ENCODE results near the gene AMDHD2. TPM values are rescaled to one million over a fixed set of nuclear protein-coding genes. Genes with fewer than 3 reads are reported as not detected.
A peak's percentile ranks its signal among the peaks of the same experiment; 100 is the strongest.

The AMDHD2 gene
- total RNA-seq, 4 donors from 2014 or later, result 20.0 to 33.2 (median 26.4) TPM

GRCh38 chr16:2520784-2521531 is 787 bp downstream of the AMDHD2 start:
- no peaks in the 10 kb centered on the region for H3K27me3 ChIP-seq
- peak overlapping the region; percentile 92 to 100 (median 98) for H3K27ac ChIP-seq (replicated peaks in 1 of 4)
- H3K36me3 ChIP-seq, result peaks cover 0 to 50% (median 45%) of the 10 kb centered on the region in 4 donors
- H3K9me3 ChIP-seq, result no peaks in the 10 kb centered on the region
- H3K4me3 ChIP-seq, result peak overlapping the region; percentile 65 to 87 (median 73)
- no peak for DNase-seq (ENCODE audit: extremely low spot score)
- intact Hi-C loops (cut with DNase I), result no loop called here
- WGBS, result 25% methylated on average over 29 of the region's 41 CpGs
- TF ChIP-seq POLR2A (IDR thresholded peaks at IDR 0.05; ENCODE audit: low read depth) (no peak), EP300 (IDR thresholded peaks at IDR 0.05) (no peak), CTCF (IDR thresholded peaks at IDR 0.05) (no peak), POLR2AphosphoS5 (IDR thresholded peaks at IDR 0.05) (no peak)
- peaks cover 48 to 56% (median 54%) of the 10 kb centered on the region in 4 donors for H3K4me1 ChIP-seq

GRCh38 chr16:2523801-2524231 is 3.6 kb downstream of the AMDHD2 start:
- H3K27me3 ChIP-seq, result no peaks in the 10 kb centered on the region
- H3K36me3 ChIP-seq, result peaks cover 11 to 79% (median 73%) of the 10 kb centered on the region in 4 donors
- 83% methylated on average over 6 of the region's 6 CpGs for WGBS
- intact Hi-C loops (cut with DNase I), result no loop called here
- H3K9me3 ChIP-seq, result no peaks in the 10 kb centered on the region
- DNase-seq (ENCODE audit: extremely low spot score), result no peak
- no peak overlapping the region for H3K27ac ChIP-seq (replicated peaks in 1 of 4)
- peaks cover 20 to 28% (median 26%) of the 10 kb centered on the region in 4 donors for H3K4me1 ChIP-seq
- TF ChIP-seq CTCF (IDR thresholded peaks at IDR 0.05), result no peak
- TF ChIP-seq EP300 (IDR thresholded peaks at IDR 0.05), result no peak
- no peak for TF ChIP-seq POLR2A (IDR thresholded peaks at IDR 0.05; ENCODE audit: low read depth)
- TF ChIP-seq POLR2AphosphoS5 (IDR thresholded peaks at IDR 0.05), result no peak
- no peak overlapping the region for H3K4me3 ChIP-seq

- Histone ChIP-seq H3K9me3 (no peaks in the 10 kb centered on the region), H3K27ac (replicated peaks in 1 of 4) (no peak overlapping the region), H3K4me3 (no peak overlapping the region), H3K27me3 (no peaks in the 10 kb centered on the region), H3K36me3 (peaks cover 14 to 80% (median 75%) of the 10 kb centered on the region in 4 donors), H3K4me1 (peaks cover 13 to 22% (median 20%) of the 10 kb centered on the region in 4 donors)
- 96% methylated on average over 9 of the region's 9 CpGs for WGBS
- intact Hi-C loops (cut with DNase I), result no loop called here
- DNase-seq (ENCODE audit: extremely low spot score), result no peak
- no peak for TF ChIP-seq POLR2A (IDR thresholded peaks at IDR 0.05; ENCODE audit: low read depth)
- no peak for TF ChIP-seq CTCF (IDR thresholded peaks at IDR 0.05)
- no peak for TF ChIP-seq POLR2AphosphoS5 (IDR thresholded peaks at IDR 0.05)
- TF ChIP-seq EP300 (IDR thresholded peaks at IDR 0.05), result no peak
Measured at GRCh38 chr16:2524339-2524938, 4.3 kb downstream of the AMDHD2 start.

GRCh38 chr16:2526135-2526534 is 6.0 kb downstream of the AMDHD2 start:
- Histone ChIP-seq H3K4me1 (peaks cover 6 to 16% (median 11%) of the 10 kb centered on the region in 4 donors), H3K27me3 (no peaks in the 10 kb centered on the region), H3K36me3 (peaks cover 14 to 81% (median 78%) of the 10 kb centered on the region in 4 donors), H3K27ac (replicated peaks in 1 of 4) (no peak overlapping the region), H3K4me3 (no peak overlapping the region), H3K9me3 (no peaks in the 10 kb centered on the region)
- TF ChIP-seq CTCF (IDR thresholded peaks at IDR 0.05), result no peak
- no peak for TF ChIP-seq POLR2A (IDR thresholded peaks at IDR 0.05; ENCODE audit: low read depth)
- TF ChIP-seq EP300 (IDR thresholded peaks at IDR 0.05), result no peak
- no peak for TF ChIP-seq POLR2AphosphoS5 (IDR thresholded peaks at IDR 0.05)
- 72% methylated on average over 8 of the region's 8 CpGs for WGBS
- intact Hi-C loops (cut with DNase I), result no loop called here
- DNase-seq (ENCODE audit: extremely low spot score), result no peak
